ENCODE measurements around the gene CHST8. TPM values are rescaled to one million over a fixed set of nuclear protein-coding genes. Genes with fewer than 3 reads are reported as not detected.

CHST8 gene
- total and polyA plus RNA-seq, 2 experiments from 2014 or later = 9.3 to 38.2 TPM

DNA sequence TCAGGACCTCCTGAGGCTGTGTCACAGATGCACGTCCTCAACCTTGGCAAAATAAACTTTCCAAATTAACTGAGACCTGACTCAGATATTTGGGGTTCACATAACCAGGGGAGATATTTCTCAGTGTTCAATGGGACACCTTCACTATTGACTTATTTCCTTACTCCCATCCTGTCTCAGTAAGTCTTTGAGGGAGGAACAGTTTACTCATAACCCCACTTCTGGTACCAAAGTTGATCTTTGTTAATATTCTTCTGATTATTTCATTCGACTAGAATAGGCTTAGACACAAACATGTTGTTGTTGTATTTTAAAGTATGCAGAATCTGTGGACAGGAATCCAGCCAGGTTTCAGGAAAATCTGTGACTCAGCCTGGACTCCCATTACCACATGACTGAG, 34.6 kb upstream of the CHST8 start:
- H3K27me3 ChIP-seq (ENCODE audit: insufficient read depth) = no peaks in the 10 kb centered on the region
- H3F3A ChIP-seq (replicated peaks; ENCODE audit: low read depth) = no peaks in the 10 kb centered on the region
- no peak overlapping the region for H3K4me3 Mint-ChIP-seq
- H3K4me1 ChIP-seq (ENCODE audit: insufficient read depth) = no peaks in the 10 kb centered on the region
- H3K4me1 Mint-ChIP-seq = no peaks in the 10 kb centered on the region
- DNase-seq (ENCODE audit: low spot score) (no peak), ATAC-seq (no peak)
- H3K36me3 ChIP-seq (ENCODE audit: insufficient read depth) = peaks cover 7% of the 10 kb centered on the region; the same call in 1 of the 2 replicates
- no peak overlapping the region for H3K27ac Mint-ChIP-seq
- H3K9me2 ChIP-seq (ENCODE audit: insufficient read depth) = peaks cover 10% of the 10 kb centered on the region
- peaks cover 2% of the 10 kb centered on the region for H3K27me3 Mint-ChIP-seq (ENCODE audit: insufficient read depth, low read depth, poor library complexity)
- H2AFZ ChIP-seq = no peak overlapping the region
- no peaks in the 10 kb centered on the region for H4K20me1 ChIP-seq (replicated peaks; ENCODE audit: insufficient read depth)
- H3K4me3 ChIP-seq = no peak overlapping the region
- peaks cover 8% of the 10 kb centered on the region; the same call in 2 of the 3 replicates for H3K36me3 Mint-ChIP-seq (ENCODE audit: low read depth)
- H3K4me2 ChIP-seq = no peak overlapping the region
- H3K27ac ChIP-seq (ENCODE audit: low read depth) = no peak overlapping the region
- H3K79me2 ChIP-seq (replicated peaks; ENCODE audit: insufficient read depth) = no peaks in the 10 kb centered on the region
- TF ChIP-seq POLR2AphosphoS5 (IDR thresholded peaks at IDR 0.05; ENCODE audit: low read depth) (no peak), NANOG (IDR thresholded peaks at IDR 0.05; ENCODE audit: borderline replicate concordance) (no peak), EZH2phosphoT487 (IDR thresholded peaks at IDR 0.05; ENCODE audit: unreplicated experiment) (no peak), JUNB (IDR thresholded peaks at IDR 0.05; ENCODE audit: unreplicated experiment) (no peak), STAT1 (IDR thresholded peaks at IDR 0.05; ENCODE audit: unreplicated experiment) (no peak), CREB1 (CRISPR knock-in tag; IDR thresholded peaks at IDR 0.05; ENCODE audit: low read depth) (no peak), ZNF331 (CRISPR knock-in tag; IDR thresholded peaks at IDR 0.05; ENCODE audit: low read depth) (no peak), EZH2 (IDR thresholded peaks at IDR 0.05; ENCODE audit: low read depth, unreplicated experiment) (no peak)
- TF ChIP-seq, protein P1, sequence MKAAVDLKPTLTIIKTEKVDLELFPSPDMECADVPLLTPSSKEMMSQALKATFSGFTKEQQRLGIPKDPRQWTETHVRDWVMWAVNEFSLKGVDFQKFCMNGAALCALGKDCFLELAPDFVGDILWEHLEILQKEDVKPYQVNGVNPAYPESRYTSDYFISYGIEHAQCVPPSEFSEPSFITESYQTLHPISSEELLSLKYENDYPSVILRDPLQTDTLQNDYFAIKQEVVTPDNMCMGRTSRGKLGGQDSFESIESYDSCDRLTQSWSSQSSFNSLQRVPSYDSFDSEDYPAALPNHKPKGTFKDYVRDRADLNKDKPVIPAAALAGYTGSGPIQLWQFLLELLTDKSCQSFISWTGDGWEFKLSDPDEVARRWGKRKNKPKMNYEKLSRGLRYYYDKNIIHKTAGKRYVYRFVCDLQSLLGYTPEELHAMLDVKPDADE (IDR thresholded peaks at IDR 0.05) = no peak
- TF ChIP-seq, protein P2, sequence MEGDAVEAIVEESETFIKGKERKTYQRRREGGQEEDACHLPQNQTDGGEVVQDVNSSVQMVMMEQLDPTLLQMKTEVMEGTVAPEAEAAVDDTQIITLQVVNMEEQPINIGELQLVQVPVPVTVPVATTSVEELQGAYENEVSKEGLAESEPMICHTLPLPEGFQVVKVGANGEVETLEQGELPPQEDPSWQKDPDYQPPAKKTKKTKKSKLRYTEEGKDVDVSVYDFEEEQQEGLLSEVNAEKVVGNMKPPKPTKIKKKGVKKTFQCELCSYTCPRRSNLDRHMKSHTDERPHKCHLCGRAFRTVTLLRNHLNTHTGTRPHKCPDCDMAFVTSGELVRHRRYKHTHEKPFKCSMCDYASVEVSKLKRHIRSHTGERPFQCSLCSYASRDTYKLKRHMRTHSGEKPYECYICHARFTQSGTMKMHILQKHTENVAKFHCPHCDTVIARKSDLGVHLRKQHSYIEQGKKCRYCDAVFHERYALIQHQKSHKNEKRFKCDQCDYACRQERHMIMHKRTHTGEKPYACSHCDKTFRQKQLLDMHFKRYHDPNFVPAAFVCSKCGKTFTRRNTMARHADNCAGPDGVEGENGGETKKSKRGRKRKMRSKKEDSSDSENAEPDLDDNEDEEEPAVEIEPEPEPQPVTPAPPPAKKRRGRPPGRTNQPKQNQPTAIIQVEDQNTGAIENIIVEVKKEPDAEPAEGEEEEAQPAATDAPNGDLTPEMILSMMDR (conservative IDR thresholded peaks at IDR 0.05; ENCODE audit: low read depth in 2 of 2) = no peak
- TF ChIP-seq, protein P3, sequence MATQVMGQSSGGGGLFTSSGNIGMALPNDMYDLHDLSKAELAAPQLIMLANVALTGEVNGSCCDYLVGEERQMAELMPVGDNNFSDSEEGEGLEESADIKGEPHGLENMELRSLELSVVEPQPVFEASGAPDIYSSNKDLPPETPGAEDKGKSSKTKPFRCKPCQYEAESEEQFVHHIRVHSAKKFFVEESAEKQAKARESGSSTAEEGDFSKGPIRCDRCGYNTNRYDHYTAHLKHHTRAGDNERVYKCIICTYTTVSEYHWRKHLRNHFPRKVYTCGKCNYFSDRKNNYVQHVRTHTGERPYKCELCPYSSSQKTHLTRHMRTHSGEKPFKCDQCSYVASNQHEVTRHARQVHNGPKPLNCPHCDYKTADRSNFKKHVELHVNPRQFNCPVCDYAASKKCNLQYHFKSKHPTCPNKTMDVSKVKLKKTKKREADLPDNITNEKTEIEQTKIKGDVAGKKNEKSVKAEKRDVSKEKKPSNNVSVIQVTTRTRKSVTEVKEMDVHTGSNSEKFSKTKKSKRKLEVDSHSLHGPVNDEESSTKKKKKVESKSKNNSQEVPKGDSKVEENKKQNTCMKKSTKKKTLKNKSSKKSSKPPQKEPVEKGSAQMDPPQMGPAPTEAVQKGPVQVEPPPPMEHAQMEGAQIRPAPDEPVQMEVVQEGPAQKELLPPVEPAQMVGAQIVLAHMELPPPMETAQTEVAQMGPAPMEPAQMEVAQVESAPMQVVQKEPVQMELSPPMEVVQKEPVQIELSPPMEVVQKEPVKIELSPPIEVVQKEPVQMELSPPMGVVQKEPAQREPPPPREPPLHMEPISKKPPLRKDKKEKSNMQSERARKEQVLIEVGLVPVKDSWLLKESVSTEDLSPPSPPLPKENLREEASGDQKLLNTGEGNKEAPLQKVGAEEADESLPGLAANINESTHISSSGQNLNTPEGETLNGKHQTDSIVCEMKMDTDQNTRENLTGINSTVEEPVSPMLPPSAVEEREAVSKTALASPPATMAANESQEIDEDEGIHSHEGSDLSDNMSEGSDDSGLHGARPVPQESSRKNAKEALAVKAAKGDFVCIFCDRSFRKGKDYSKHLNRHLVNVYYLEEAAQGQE (IDR thresholded peaks at IDR 0.05; ENCODE audit: unreplicated experiment) = no peak
- H3K9me3 Mint-ChIP-seq = peaks cover 33% of the 10 kb centered on the region

Measured in GM23338 (cell line).